Embryonic facial prominence (tissue), 1 donor: ENCODE data around the gene PKM.

Source experiments
- DNase-seq: peaks from one replicate; pipeline ENCODE4 v3.0.0-alpha.2; 2016; ENCODE audit errors: extremely low spot score

PKM gene

GRCh38 chr15:72155635-72156616 is 75.1 kb downstream of the PKM start:
- DNase-seq: peak; percentile 61

GRCh38 chr15:72155003-72155621 is 75.9 kb downstream of the PKM start:
- DNase-seq: peak; percentile 67

GRCh38 chr15:72154316-72154715 is 76.7 kb downstream of the PKM start:
- DNase-seq: no peak

GRCh38 chr15:72153269-72154000 is 77.6 kb downstream of the PKM start:
- no peak for DNase-seq
